ENCODE measurements around the gene ADAMTS12.

DNA sequence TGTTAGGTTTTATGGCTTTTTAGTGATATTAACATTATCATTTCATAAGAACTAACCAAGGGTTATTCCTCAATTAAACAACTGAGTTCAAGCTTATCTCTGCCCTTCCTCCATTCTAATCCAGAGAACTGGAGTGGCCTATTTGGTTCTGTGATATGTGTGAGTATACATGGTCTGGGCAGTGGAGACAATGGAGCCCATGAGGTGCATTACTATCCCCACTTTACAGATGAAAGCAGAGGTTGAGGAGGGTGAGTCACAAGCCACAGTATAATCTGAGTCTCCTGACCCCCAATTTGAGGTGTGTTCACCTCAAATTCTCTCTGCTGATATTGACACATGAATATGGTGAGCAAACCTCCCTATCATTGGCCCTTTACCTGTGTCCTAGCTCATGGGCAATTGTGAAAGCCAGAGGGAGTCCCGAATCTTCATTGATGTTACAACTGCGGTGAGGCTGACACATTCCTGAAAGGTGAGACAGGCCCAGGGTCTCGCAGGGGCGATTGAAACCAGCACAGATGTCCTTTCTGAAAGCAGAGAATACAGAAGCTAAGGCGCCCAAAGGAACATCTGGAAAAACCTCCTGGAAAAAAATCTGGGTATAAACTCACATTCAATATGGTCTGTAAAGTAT lies 233.9 kb downstream of the ADAMTS12 start:
- TF ChIP-seq, protein P1, sequence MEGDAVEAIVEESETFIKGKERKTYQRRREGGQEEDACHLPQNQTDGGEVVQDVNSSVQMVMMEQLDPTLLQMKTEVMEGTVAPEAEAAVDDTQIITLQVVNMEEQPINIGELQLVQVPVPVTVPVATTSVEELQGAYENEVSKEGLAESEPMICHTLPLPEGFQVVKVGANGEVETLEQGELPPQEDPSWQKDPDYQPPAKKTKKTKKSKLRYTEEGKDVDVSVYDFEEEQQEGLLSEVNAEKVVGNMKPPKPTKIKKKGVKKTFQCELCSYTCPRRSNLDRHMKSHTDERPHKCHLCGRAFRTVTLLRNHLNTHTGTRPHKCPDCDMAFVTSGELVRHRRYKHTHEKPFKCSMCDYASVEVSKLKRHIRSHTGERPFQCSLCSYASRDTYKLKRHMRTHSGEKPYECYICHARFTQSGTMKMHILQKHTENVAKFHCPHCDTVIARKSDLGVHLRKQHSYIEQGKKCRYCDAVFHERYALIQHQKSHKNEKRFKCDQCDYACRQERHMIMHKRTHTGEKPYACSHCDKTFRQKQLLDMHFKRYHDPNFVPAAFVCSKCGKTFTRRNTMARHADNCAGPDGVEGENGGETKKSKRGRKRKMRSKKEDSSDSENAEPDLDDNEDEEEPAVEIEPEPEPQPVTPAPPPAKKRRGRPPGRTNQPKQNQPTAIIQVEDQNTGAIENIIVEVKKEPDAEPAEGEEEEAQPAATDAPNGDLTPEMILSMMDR (conservative IDR thresholded peaks at IDR 0.05 in 1 of 2, IDR thresholded peaks at IDR 0.05 in 1 of 2; ENCODE audit: low read depth in 1 of 2, low read length in 2 of 2): no peak
- TF ChIP-seq EZH2 (IDR thresholded peaks at IDR 0.05; ENCODE audit: low read length, missing control alignments): no peak
